Left hindlimb (tissue), 1 donor: ENCODE data around the gene LPCAT3.

Experiments
- DNase-seq: peaks from one replicate; pipeline ENCODE4 v3.0.0-alpha.2; 2018

LPCAT3 gene

DNA sequence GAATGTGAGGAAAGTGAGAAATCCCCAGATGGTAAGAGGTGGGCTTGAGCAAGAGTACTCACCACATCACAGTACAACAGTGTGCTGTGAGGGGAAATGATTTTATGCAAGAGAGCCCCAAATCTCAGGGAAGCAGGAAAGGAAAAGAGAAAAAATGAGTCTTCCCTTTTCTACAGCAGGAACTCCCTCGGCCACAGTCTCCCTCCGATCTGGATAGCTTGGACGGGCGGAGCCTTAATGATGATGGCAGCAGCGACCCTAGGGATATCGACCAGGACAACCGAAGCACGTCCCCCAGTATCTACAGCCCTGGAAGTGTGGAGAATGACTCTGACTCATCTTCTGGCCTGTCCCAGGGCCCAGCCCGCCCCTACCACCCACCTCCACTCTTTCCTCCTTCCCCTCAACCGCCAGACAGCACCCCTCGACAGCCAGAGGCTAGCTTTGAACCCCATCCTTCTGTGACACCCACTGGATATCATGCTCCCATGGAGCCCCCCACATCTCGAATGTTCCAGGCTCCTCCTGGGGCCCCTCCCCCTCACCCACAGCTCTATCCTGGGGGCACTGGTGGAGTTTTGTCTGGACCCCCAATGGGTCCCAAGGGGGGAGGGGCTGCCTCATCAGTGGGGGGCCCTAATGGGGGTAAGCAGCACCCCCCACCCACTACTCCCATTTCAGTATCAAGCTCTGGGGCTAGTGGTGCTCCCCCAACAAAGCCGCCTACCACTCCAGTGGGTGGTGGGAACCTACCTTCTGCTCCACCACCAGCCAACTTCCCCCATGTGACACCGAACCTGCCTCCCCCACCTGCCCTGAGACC is 82.7 kb downstream of the LPCAT3 start:
- DNase-seq: no peak

DNA sequence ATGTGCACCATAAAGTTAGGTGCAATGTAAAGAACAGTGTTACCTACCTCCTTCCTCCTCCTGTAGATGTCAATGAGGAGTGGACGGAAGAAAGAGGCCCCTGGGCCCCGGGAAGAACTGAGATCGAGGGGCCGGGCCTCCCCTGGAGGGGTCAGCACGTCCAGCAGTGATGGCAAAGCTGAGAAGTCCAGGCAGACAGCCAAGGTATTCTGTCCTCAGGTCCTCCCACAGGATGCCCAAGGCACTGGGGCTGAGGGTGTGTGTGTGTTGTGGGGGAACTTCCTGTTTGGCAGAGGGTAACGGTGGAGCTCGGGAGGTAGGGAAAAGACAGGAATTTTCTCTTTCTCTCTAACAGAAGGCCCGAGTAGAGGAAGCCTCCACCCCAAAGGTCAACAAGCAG is 84.2 kb downstream of the LPCAT3 start:
- DNase-seq: no peak

DNA sequence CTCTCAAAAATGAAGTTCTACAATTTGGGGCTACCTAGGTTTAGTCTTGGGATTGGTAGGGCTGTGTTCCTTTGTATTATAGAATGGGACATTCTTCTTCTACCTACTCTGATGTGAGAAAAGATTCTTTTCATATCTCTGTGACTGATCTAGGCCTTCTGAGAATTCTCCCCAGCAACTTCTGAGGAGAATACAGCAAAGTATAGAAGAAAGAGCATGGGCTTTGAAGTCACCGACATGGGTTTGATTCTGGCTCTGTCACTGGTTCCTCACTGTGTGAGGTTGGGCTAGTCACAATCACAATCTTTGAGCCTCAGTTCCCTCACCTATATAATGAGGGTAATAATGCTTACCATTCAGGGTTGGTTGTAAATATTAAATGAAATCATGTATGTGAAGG is 85.5 kb downstream of the LPCAT3 start:
- no peak for DNase-seq

DNA sequence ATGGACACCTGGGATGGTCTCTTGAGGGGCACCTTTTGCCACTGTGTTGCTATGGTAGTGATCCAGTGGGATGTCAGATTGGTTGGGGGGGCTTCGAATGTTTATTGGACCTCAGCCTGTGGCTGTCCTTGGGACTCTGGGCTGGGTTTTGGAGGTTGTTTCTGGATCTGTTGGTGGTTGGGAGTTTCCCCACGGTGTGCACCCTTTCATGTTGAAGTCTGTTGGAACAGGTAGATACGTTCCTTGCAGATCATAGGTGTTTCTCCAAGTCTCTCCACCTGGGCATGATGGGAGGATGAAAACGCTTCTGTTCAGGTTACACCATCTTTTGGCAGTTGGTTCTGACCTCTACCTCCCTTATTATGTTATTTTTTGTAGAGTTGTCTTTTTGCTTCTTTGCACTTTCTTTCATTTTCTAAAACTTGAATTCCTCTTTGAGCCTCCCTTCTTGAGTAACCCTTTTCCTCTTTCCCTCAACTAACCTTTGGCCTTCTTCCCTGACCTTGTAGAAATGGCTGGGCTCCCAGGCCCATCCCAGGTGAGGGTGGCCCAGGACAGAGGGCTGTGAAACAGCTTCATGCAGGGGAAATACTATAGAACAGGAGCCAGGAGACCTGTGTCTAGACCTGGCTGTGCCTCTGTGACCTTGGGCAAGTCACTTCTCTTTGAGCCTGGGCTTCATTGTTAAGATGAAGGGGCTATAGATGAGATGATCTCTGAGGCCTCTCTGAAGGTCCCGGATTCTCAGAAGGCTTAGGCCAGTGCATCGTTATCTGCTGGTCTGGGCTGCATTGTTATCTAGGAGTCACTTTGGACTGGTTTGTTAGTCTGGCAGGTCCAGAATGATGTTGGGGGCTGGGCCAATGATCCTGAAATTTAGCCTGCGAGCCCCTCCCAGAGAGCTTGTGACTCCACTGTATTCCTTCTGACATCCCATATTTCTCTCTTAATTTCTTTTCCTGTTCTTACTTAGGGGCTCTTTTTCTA is 88.5 kb downstream of the LPCAT3 start:
- DNase-seq: peak; percentile 41

DNA sequence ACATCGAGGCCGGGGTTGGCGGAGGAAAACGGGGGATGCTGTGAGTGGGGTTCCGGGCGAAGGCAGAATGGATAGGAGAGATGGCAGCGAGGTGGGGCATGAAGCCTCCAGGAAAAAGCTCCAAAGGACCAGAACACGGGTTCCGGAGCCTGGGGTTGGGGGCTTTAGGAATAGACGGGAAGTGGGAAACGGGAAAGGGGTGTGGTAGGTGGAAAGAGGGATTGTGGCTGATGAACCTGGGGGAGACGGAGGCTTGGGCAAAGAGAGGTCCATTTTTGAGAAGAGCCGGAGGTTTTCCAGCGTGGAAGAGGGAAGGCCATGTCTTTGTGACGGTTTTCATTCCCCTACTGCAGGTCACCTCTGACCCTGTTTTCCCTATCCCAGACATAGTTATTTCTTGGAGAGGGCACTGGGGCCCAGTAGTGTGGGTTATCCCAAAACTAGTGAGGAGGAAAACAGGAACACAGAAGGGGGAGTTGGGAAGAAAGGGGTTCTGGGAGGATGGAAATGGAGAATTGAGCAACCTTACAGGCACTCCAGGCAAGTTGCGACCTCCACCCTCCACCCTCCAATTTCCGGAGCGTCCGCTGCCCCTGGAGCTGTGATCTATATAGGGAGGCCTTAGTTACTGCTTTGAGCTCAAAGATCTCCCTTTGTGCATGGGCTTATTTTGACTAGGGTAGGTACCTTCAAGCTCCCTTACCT is 89.4 kb downstream of the LPCAT3 start:
- peak; percentile 31 for DNase-seq

DNA sequence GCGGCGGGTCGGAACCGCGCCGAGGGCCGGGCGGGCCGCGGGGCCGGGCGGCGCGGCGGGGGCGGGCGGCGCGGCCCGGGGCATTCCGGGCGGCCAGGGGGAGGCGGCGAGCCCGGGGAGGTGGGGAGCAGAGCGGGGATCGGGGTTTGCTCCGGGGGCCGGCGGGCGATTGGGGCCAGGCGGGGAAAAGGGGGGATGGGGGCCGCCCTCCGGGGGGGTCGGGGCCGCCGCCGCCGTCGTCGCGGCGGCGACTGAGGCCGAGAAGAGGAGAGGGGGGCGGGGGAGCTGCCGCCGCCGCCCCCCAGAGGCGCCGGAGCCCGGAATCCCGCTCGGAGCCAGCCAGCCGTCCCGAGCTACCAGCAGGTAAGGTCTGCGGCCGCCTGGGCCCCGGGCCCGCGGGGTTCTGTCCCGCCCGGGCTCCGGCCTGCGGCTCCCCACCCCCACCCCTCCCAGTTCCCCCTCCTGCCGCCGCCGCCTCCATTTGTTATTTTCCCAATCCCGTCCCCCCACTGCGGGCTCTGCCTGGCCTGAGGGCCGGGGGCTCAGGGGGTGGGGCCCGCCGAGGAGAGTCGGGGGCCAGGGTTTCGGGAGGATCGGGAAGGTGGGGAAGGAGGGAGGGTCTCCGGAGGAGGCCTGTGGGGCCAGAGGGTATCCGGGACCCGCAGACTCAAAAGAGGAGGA is 90.1 kb downstream of the LPCAT3 start:
- DNase-seq: peak; percentile 59

DNA sequence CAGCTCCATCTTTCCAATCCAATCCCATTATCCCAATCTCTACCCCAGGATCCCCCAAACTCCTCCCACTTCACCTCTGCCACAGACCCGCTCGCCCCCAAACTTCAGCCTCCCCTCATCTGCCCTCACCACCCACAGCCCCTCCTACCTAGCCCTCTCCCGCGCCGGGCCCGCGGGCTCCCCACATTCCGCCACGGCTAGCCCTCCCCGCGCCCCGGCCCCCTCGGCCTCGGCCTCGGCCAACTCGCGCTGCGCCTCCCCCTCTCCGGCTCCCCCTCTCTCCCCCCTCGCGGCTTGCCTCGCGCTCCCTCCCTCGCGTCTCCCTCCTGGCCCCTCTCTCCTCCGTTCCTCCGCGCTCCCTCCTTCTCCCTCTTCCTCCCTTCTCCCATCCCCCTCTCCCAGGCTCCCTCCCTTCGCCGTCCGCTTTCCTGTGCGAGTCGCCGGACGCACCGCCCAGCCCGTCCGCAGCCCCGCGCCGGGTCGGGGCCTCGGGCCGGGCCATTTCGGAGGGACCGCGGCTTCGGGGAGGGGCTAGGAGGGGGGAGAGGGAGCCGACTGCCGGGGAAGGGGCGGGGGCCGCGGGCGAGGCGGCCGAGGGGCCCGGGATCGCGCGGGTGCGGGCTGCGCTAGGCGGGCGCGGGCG is 90.8 kb downstream of the LPCAT3 start, which contains the start of gene ATN1:
TSS of gene ATN1 (plus strand) at position 581 of the 643 bp plus-strand sequence. CDS start 6,043 bp downstream, outside the sequence.
- DNase-seq: peak; percentile 95
